ENCODE data around the gene SLC22A31. TPM values are rescaled to one million over a fixed set of nuclear protein-coding genes. Genes with fewer than 3 reads are reported as not detected.

SLC22A31 gene
- total and polyA plus RNA-seq, 2 donors (not counting 3 experiments of a cell fraction or from before 2014, with no cell fraction given) = 1.0 TPM; not detected in 1

GRCh38 chr16:89242795-89243200 lies 42.5 kb upstream of the SLC22A31 start:
- CTCF ChIA-PET = no interaction called here
- FAIRE-seq (no peak), DNase-seq (ENCODE audit: low read depth, low spot score) (no peak)
- no peak overlapping the region for H3K9ac ChIP-seq (replicated peaks; ENCODE audit: extremely low read depth, insufficient read depth, low read length)
- intact Hi-C loops (cut with micrococcal nuclease) (no loop called here), dilution Hi-C loops (cut with MboI; ENCODE audit: extremely low pct_ligation_motif_present, low sequenced_read_pairs) (no loop called here)
- H4K20me1 ChIP-seq (replicated peaks; ENCODE audit: control insufficient read depth, extremely low read depth, insufficient read depth, low read length) = no peaks in the 10 kb centered on the region
- BruUV-seq (replicated peaks) = no TSS peak
- H2AFZ ChIP-seq (ENCODE audit: low read depth, low read length) = no peak overlapping the region
- H3K9me1 ChIP-seq (replicated peaks; ENCODE audit: control insufficient read depth, extremely low read depth, insufficient read depth, low read length) = no peaks in the 10 kb centered on the region
- POLR2A ChIA-PET = no interaction called here
- H3K79me2 ChIP-seq (ENCODE audit: control insufficient read depth, insufficient read depth, low read length) = no peaks in the 10 kb centered on the region
- H3K4me2 ChIP-seq (ENCODE audit: insufficient read depth, low read length) = no peak overlapping the region
- H3K27me3 ChIP-seq (ENCODE audit: control insufficient read depth in 2 of 2, insufficient read depth in 2 of 2, low read length in 2 of 2) = no peaks in the 10 kb centered on the region
- no peak overlapping the region for H3K27ac ChIP-seq (ENCODE audit: insufficient read depth, low read depth, low read length)
- H3K4me3 ChIP-seq (replicated peaks in 1 of 3; ENCODE audit: insufficient read depth in 1 of 3, low read depth in 1 of 3, low read length in 3 of 3) = no peak overlapping the region
- H3K36me3 ChIP-seq (ENCODE audit: control insufficient read depth in 2 of 2, extremely low read depth in 1 of 2, insufficient read depth in 2 of 2, low read length in 2 of 2) = no peaks in the 10 kb centered on the region
- TF ChIP-seq FOS (IDR thresholded peaks at IDR 0.05; ENCODE audit: borderline replicate concordance, insufficient read depth, low read length) = no peak
- no peak for TF ChIP-seq MAX (IDR thresholded peaks at IDR 0.05; ENCODE audit: insufficient read depth, insufficient read length)
- no peak for TF ChIP-seq GATA2 (IDR thresholded peaks at IDR 0.05; ENCODE audit: insufficient read depth, insufficient read length, low read depth, low read length)
- TF ChIP-seq POLR2AphosphoS5 (IDR thresholded peaks at IDR 0.05; ENCODE audit: insufficient read depth, low read depth, low read length) = no peak
- no peak for TF ChIP-seq POLR2A (IDR thresholded peaks at IDR 0.05; ENCODE audit: low read depth, low read length)
- TF ChIP-seq MYC (IDR thresholded peaks at IDR 0.05; ENCODE audit: low read depth, low read length) = no peak
- TF ChIP-seq, protein P1, sequence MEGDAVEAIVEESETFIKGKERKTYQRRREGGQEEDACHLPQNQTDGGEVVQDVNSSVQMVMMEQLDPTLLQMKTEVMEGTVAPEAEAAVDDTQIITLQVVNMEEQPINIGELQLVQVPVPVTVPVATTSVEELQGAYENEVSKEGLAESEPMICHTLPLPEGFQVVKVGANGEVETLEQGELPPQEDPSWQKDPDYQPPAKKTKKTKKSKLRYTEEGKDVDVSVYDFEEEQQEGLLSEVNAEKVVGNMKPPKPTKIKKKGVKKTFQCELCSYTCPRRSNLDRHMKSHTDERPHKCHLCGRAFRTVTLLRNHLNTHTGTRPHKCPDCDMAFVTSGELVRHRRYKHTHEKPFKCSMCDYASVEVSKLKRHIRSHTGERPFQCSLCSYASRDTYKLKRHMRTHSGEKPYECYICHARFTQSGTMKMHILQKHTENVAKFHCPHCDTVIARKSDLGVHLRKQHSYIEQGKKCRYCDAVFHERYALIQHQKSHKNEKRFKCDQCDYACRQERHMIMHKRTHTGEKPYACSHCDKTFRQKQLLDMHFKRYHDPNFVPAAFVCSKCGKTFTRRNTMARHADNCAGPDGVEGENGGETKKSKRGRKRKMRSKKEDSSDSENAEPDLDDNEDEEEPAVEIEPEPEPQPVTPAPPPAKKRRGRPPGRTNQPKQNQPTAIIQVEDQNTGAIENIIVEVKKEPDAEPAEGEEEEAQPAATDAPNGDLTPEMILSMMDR (IDR thresholded peaks at IDR 0.05; ENCODE audit: extremely low read depth in 1 of 2, insufficient read depth in 1 of 2, low read depth in 1 of 2, low read length in 2 of 2) = no peak
- TF ChIP-seq JUN (IDR thresholded peaks at IDR 0.05; ENCODE audit: borderline replicate concordance, insufficient read depth, insufficient read length, low read depth) = no peak
- no peak for TF ChIP-seq EZH2 (IDR thresholded peaks at IDR 0.05; ENCODE audit: borderline replicate concordance, low read depth, low read length, severe bottlenecking)
- peaks cover 5% of the 10 kb centered on the region for H3K4me1 ChIP-seq (ENCODE audit: control insufficient read depth, extremely low read depth, insufficient read depth, low read length)
- H3K9me3 ChIP-seq (replicated peaks; ENCODE audit: control insufficient read depth, insufficient read depth, low read length) = no peaks in the 10 kb centered on the region

Measured in endothelial cell of umbilical vein (primary cell).